ENCODE measurements around the gene ZNF606. TPM values are rescaled to one million over a fixed set of nuclear protein-coding genes. Genes with fewer than 3 reads are reported as not detected.

ZNF606 gene
- total and polyA plus RNA-seq, 2 experiments from 2014 or later = 13.6 to 55.6 TPM

DNA sequence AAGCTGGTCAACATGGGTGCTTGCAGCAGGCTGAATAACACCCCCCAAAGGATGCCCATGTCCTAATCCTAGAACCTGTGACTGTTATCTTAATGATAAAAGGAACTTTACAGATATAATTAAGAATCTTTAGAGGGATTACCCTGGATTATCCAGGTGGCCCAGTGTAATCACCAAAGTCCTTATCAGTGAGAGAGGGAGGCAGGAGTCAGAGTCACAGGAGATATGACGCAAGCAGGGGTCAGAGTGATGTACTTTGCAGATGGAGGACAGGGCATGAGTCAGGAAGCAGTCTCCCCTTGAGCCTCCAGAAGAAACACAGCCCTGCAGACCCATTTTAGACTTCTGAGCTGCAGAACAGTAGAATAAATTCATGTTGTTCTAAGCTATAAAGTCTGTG is 9.8 kb downstream of the ZNF606 start:
- TF ChIP-seq JUNB (IDR thresholded peaks at IDR 0.05; ENCODE audit: unreplicated experiment) (no peak), POLR2AphosphoS5 (IDR thresholded peaks at IDR 0.05; ENCODE audit: low read depth) (no peak), EZH2phosphoT487 (IDR thresholded peaks at IDR 0.05; ENCODE audit: unreplicated experiment) (no peak), ZNF331 (CRISPR knock-in tag; IDR thresholded peaks at IDR 0.05; ENCODE audit: low read depth) (no peak), ZNF114 (CRISPR knock-in tag; IDR thresholded peaks at IDR 0.05) (no peak), STAT1 (IDR thresholded peaks at IDR 0.05; ENCODE audit: unreplicated experiment) (no peak)
- TF ChIP-seq, protein P1, sequence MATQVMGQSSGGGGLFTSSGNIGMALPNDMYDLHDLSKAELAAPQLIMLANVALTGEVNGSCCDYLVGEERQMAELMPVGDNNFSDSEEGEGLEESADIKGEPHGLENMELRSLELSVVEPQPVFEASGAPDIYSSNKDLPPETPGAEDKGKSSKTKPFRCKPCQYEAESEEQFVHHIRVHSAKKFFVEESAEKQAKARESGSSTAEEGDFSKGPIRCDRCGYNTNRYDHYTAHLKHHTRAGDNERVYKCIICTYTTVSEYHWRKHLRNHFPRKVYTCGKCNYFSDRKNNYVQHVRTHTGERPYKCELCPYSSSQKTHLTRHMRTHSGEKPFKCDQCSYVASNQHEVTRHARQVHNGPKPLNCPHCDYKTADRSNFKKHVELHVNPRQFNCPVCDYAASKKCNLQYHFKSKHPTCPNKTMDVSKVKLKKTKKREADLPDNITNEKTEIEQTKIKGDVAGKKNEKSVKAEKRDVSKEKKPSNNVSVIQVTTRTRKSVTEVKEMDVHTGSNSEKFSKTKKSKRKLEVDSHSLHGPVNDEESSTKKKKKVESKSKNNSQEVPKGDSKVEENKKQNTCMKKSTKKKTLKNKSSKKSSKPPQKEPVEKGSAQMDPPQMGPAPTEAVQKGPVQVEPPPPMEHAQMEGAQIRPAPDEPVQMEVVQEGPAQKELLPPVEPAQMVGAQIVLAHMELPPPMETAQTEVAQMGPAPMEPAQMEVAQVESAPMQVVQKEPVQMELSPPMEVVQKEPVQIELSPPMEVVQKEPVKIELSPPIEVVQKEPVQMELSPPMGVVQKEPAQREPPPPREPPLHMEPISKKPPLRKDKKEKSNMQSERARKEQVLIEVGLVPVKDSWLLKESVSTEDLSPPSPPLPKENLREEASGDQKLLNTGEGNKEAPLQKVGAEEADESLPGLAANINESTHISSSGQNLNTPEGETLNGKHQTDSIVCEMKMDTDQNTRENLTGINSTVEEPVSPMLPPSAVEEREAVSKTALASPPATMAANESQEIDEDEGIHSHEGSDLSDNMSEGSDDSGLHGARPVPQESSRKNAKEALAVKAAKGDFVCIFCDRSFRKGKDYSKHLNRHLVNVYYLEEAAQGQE (IDR thresholded peaks at IDR 0.05; ENCODE audit: unreplicated experiment) = no peak
- TF ChIP-seq, protein P2, sequence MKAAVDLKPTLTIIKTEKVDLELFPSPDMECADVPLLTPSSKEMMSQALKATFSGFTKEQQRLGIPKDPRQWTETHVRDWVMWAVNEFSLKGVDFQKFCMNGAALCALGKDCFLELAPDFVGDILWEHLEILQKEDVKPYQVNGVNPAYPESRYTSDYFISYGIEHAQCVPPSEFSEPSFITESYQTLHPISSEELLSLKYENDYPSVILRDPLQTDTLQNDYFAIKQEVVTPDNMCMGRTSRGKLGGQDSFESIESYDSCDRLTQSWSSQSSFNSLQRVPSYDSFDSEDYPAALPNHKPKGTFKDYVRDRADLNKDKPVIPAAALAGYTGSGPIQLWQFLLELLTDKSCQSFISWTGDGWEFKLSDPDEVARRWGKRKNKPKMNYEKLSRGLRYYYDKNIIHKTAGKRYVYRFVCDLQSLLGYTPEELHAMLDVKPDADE (IDR thresholded peaks at IDR 0.05) = no peak
- TF ChIP-seq, protein P3, sequence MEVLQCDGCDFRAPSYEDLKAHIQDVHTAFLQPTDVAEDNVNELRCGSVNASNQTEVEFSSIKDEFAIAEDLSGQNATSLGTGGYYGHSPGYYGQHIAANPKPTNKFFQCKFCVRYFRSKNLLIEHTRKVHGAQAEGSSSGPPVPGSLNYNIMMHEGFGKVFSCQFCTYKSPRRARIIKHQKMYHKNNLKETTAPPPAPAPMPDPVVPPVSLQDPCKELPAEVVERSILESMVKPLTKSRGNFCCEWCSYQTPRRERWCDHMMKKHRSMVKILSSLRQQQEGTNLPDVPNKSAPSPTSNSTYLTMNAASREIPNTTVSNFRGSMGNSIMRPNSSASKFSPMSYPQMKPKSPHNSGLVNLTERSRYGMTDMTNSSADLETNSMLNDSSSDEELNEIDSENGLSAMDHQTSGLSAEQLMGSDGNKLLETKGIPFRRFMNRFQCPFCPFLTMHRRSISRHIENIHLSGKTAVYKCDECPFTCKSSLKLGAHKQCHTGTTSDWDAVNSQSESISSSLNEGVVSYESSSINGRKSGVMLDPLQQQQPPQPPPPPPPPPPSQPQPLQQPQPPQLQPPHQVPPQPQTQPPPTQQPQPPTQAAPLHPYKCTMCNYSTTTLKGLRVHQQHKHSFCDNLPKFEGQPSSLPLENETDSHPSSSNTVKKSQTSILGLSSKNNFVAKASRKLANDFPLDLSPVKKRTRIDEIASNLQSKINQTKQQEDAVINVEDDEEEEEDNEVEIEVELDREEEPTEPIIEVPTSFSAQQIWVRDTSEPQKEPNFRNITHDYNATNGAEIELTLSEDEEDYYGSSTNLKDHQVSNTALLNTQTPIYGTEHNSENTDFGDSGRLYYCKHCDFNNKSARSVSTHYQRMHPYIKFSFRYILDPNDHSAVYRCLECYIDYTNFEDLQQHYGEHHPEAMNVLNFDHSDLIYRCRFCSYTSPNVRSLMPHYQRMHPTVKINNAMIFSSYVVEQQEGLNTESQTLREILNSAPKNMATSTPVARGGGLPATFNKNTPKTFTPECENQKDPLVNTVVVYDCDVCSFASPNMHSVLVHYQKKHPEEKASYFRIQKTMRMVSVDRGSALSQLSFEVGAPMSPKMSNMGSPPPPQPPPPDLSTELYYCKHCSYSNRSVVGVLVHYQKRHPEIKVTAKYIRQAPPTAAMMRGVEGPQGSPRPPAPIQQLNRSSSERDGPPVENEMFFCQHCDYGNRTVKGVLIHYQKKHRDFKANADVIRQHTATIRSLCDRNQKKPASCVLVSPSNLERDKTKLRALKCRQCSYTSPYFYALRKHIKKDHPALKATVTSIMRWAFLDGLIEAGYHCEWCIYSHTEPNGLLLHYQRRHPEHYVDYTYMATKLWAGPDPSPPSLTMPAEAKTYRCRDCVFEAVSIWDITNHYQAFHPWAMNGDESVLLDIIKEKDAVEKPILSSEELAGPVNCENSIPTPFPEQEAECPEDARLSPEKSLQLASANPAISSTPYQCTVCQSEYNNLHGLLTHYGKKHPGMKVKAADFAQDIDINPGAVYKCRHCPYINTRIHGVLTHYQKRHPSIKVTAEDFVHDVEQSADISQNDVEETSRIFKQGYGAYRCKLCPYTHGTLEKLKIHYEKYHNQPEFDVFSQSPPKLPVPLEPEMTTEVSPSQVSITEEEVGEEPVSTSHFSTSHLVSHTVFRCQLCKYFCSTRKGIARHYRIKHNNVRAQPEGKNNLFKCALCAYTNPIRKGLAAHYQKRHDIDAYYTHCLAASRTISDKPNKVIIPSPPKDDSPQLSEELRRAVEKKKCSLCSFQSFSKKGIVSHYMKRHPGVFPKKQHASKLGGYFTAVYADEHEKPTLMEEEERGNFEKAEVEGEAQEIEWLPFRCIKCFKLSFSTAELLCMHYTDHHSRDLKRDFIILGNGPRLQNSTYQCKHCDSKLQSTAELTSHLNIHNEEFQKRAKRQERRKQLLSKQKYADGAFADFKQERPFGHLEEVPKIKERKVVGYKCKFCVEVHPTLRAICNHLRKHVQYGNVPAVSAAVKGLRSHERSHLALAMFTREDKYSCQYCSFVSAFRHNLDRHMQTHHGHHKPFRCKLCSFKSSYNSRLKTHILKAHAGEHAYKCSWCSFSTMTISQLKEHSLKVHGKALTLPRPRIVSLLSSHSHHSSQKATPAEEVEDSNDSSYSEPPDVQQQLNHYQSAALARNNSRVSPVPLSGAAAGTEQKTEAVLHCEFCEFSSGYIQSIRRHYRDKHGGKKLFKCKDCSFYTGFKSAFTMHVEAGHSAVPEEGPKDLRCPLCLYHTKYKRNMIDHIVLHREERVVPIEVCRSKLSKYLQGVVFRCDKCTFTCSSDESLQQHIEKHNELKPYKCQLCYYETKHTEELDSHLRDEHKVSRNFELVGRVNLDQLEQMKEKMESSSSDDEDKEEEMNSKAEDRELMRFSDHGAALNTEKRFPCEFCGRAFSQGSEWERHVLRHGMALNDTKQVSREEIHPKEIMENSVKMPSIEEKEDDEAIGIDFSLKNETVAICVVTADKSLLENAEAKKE (CRISPR knock-in tag; IDR thresholded peaks at IDR 0.05) = no peak
- Histone ChIP-seq H2AFZ (no peak overlapping the region), H3F3A (replicated peaks; ENCODE audit: low read depth) (no peaks in the 10 kb centered on the region), H3K9me2 (ENCODE audit: insufficient read depth) (no peaks in the 10 kb centered on the region), H3K27ac (ENCODE audit: low read depth) (no peak overlapping the region), H3K36me3 (ENCODE audit: insufficient read depth) (peaks cover 23% of the 10 kb centered on the region), H3K4me3 (no peak overlapping the region), H3K4me1 (ENCODE audit: insufficient read depth) (no peaks in the 10 kb centered on the region), H3K27me3 (ENCODE audit: insufficient read depth) (no peaks in the 10 kb centered on the region), H4K20me1 (replicated peaks; ENCODE audit: insufficient read depth) (no peaks in the 10 kb centered on the region; the same call in none of the 2 replicates), H3K4me2 (no peak overlapping the region), H3K79me2 (replicated peaks; ENCODE audit: insufficient read depth) (no peaks in the 10 kb centered on the region)
- H3K27me3 Mint-ChIP-seq (ENCODE audit: insufficient read depth, low read depth, poor library complexity) = peaks cover 9% of the 10 kb centered on the region
- no peak overlapping the region for H3K4me3 Mint-ChIP-seq
- no peak overlapping the region for H3K27ac Mint-ChIP-seq
- no peaks in the 10 kb centered on the region; the same call in 2 of the 3 replicates for H3K4me1 Mint-ChIP-seq
- peaks cover 89% of the 10 kb centered on the region for H3K36me3 Mint-ChIP-seq (ENCODE audit: low read depth)
- peaks cover 69% of the 10 kb centered on the region for H3K9me3 Mint-ChIP-seq
- ATAC-seq (no peak), DNase-seq (ENCODE audit: low spot score) (no peak)

Measured in GM23338 (cell line).